DMS 273 (cell line): ENCODE results near the gene MPL.

Experiments
- DNase-seq: peaks from one replicate; lab custom pipeline; 2025; ENCODE audit not compliant: unreplicated experiment; lab: John Stamatoyannopoulos, UW

The MPL gene

DNA sequence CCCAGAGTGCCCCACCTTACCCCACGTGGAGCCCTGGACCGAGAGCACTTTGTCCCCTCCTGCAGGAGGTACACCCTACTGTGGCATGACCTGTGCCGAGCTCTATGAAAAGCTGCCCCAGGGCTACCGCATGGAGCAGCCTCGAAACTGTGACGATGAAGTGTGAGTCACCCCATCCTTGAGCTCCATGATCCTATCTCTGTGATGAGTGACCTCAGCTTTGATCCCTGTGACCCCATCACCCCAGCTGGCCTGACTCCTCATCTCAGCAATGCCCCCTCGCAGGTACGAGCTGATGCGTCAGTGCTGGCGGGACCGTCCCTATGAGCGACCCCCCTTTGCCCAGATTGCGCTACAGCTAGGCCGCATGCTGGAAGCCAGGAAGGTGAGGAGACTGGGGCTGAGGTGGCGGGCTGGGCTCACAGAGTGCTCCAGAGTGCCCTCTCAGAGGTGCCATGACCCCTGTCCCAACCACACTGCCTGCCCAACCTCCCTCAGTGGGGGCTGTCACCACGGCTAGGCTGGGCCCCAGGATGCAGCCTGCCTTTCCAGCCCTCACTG, 16.2 kb upstream of the MPL start:
- no peak for DNase-seq

DNA sequence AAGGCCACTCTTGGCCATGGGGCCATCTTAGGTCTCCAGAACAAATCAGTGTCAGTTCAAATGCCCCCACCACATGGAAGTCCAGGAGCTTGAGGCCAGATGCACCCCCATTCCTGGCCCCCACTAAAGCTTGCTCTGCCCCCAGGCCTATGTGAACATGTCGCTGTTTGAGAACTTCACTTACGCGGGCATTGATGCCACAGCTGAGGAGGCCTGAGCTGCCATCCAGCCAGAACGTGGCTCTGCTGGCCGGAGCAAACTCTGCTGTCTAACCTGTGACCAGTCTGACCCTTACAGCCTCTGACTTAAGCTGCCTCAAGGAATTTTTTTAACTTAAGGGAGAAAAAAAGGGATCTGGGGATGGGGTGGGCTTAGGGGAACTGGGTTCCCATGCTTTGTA, 15.1 kb upstream of the MPL start:
- no peak for DNase-seq

DNA sequence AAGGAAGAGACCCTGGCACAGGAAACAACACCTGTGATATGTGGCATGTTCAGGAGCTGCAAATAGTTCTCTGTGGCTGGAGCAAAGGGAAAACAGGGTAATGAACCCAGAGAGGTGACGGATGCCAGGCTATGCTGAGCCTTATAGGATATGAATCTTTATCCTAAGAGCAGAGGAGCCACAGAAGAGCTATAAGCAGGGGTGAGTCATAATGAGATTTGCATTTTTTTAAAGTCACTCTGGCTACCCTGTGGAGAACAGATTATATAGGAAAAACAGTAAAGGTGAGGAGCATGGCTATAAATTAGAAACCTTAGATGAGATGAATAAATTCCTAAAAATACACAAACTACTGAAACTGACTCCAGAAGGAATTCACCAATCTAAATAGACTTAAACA, 12.8 kb upstream of the MPL start:
- DNase-seq, result no peak

DNA sequence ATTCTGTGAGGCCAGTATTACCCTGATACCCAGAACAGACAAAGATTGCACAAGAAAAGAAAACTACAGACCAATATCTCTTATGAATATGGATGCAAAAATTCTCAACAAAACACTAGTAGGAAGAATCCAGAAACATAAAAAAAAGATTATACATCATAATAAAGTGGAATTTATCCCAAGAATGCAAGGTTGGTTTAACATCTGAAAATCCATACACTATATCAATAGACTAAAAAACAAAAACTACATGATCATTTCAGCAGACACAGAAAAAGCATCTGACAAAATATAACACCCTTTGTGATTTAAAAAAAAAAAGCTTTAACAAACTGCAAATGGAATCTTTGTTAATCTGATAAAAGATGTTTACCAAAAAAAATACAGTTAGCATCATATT, 12.2 kb upstream of the MPL start:
- DNase-seq, result no peak

DNA sequence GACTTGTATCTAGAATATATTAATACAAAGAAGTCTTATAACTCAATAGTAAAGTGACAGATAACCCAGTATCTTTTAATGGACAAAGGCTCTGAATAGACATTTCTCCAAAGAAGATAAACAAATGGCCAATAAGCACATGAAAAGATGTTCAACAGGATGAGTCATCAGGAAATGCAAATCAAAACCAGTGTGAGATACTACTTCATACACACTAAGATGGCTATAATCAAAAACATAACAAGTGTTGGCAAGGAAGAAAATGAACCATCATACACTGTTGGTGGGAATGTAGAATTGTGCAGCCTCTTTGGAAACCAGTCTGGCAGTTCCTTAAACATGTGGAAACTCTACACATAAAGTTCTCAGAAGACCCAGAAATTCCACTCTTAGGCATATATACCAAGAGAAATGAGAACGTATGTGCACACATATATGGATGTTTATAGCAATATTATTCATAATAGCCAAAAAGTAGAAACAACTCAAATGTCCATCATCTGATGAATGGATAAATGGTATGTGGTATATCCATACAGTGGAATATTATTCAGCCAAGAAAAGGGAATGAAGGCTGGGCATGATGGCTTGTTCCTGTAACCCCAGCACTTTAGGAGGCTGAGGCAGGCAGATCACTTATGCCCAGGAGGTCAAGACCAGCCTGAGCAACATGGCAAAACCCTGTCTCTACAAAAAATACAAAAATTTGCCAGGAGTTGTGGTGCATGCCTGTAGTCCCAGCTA, 9.9 kb upstream of the MPL start:
- no peak for DNase-seq

DNA sequence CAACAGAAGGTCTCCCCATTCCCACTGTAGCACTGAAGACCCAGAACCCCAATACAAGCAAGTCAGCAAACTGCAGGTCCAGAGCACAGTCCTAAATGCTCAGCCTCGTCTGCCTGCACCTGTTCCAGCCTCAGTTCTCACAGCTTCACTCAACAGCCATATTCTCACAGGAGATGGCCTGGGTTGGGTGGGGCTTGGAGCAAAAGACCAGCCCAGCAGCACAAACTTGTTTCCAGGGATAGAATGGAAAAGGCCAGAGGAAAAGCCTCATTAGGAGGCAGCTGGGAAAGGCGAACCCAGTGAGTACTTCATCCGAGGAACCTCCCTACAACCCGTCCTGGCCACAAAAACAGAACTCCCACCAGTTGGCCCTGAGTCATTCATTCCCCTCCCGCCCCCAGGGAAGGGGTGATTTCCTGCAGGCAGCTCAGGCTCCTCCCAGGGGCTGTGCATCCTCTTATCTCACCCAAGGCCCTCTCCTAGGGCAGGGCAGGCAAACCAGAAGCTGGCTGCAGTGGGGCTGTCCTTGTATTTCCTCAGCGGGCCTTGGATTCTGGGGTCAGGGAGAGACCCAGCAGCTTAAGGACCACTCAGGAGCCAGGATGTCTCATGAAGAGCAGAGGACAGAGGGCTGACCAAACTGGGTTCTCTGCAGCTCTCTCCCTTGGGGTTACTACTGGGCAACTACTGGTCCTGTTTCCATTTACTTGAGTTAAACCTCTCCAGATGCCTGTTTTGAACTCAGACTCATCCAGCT, 7.4 kb upstream of the MPL start:
- no peak for DNase-seq

DNA sequence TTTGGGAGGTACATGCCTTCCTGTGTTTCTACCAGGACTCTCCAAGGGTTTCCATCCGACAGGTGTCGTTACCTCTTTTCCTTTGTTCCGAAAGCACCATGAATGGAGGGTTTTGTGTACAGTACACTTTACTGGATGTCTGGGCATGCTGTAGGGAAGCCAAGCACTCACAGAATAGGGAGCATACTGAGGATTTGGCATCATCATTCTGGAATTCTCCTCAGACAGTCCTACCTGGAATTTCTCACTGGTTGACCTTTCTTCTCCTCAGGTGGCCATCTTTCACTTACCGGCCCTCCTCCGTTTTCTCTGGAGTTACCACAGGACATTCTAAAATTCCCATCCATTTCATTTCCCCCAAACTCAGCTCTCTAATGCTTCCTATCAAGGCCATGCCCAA, 5.9 kb upstream of the MPL start:
- DNase-seq, result no peak

DNA sequence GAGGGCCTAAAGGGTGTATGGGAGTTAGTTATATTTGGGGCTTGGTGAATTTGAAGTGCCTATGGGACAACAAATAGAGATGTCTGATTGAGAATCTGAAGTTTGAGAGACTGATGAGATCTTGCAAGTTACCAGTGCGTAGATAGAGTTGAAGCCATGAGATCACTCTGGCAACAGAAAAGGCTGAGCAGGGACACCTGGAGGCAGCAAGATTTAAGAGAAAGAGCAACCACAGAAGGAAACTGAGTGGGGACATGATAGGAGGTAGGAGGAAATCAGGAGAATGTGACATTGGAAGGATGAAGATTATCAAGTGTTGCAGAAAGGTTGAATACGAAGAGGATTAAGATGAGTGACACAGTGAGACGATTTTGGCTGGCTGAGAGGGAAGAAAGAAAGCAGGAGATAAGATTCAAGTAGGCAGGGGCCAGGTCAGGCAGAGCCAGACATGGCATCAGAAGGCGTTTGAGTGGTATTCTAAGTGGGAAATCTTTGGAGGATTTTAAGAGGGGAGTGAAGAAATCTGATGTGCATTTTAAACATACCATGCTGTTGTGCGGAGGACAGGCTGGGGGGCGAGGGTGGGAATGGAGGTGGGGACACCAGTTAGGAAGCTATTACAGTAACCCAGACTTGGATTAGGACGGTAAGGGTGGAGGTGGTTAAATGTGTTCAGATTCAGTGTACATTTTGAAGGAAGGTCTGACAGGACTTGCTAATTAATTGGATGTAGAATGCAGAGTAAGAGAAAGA, 3.0 kb upstream of the MPL start:
- DNase-seq, result no peak

DNA sequence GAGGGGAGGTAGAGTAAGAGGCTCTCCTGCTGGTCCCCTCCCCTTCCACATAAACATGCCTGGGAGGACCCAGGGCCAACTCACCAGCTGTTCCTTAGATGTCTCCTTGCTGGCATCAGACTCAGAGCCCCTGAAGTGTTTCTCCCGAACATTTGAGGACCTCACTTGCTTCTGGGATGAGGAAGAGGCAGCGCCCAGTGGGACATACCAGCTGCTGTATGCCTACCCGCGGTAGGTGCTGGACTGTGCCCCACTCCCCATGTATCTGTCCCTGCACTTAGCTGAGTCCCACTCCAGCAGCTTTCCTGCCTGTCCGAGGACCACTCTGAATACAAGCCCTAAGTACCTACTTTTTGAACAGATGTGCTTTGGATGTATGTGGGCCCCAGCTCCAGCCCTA, 383 bp downstream of the MPL start:
- DNase-seq, result no peak

DNA sequence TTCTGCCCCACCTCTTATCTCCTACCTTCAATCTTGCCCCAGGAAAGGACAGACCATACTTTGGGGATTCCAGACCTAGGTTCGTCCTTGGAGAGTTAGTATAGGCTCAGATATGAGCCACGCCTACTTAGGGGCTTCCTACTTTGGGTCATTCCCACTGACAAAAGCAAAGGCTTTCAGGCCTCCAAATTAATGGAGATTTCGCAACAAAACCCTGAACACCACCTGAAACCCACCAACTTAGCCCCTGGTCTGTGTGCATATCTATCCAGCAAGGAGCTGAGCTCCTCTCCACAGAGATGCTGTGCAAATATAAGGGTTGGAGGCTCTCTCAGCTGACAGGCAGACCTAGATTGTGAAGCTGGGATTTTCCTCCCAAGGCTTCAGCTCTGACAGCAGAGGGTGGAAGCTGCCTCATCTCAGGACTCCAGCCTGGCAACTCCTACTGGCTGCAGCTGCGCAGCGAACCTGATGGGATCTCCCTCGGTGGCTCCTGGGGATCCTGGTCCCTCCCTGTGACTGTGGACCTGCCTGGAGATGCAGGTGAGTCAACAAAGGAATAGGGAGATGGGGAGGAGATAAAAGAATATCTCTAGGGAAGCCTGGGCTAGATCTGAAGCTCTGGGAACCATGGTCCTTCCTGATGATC, 2.1 kb downstream of the MPL start:
- no peak for DNase-seq

DNA sequence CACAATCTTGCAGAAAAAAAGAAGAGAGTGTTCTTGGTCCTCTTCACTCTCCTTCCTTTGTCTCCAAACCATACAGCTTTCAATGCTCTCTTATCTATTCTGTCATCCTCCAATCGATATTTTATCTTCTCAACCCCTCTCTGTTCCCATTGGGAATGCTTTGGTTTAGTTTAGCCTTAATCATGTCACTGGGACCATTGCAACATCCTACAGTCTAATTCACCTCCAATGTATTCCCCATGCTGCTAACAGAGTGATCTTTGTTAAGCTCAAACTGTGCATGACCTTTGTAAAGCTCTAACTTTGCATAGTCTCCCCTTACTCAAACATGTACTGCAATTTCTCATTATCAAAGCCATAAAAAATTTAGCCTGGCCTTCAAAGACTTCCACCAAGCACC, 2.9 kb downstream of the MPL start:
- no peak for DNase-seq

DNA sequence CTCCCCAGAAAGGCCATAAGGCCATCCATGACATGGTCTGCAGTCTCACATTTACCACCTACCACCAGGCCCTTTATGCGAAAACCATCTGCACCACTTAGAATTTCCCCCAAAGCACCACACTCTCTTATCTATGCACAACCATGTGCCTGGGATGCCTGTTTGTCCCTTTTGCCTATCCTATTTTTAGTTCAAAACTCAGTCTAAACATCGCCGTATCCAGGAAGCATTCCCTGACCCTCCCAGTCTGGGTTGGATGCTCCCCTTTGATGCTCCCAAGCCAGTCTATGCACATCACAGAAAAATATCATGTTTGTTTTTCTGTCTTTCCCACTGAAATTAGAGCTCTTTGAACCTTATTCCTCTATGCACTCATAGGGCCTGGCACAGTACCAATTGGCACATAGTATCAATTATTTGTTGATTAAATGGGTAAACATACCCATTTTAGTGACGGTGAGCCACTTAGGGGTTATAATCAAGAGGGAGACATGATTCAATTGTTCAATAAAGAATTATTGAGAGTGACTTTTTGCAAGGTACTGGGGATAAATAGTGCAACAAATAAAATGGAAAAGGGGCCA, 6.7 kb downstream of the MPL start:
- no peak for DNase-seq

DNA sequence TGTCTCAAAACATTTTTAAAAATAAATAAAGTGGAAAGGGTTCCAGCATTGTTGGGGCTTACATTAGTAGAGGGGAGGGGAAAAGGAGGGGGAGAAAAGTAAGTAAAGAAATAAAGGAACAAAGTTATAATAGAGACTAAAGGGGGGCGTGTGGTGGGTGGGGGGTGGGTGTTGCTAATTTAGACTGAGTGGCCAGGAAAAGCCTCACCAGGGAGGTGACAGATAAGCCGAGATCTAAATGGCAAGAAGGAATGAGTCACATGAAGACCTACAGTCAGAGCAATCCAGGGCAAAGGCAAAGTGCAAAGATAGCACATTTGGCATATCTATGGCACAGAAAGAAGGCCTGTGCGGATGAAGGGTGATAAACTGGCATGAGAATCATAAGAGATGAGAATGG, 7.5 kb downstream of the MPL start:
- DNase-seq, result no peak

DNA sequence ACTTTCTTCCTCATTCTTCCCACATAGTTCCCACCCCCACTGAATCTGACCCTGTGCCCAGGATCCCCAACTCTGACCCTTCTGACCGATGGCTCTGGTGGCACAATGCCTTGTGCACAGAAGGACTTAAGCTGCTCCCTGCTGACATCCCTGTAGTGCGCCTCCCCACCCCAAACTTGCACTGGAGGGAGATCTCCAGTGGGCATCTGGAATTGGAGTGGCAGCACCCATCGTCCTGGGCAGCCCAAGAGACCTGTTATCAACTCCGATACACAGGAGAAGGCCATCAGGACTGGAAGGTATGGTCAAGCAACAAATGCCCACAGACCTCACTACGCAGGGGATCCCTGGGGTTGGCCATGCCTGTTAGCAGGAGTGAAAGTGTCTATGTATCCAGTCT, 9.0 kb downstream of the MPL start:
- no peak for DNase-seq

DNA sequence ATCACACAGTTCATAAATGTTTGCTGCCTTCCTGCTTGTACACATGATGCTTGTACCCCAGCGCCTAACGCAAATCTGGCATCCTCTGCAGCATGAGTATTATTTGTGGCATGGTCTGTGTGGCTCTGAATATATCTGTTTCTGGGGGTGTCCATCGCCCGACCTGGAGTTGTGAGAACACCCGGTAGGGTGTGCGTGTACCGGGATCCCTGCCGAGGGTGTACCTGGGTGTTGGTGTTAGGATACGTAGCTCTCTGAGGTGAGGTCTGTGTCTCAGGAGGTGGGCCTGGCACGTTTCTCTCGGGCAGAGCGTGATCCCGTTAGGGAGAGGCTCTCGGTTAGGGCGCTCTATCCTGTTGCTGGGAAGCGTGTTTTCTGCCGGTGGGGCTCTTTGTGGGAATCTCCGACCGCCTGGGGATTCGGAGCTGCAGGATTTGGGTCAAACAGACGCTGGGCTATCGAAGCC, 10.8 kb downstream of the MPL start:
- no peak for DNase-seq

DNA sequence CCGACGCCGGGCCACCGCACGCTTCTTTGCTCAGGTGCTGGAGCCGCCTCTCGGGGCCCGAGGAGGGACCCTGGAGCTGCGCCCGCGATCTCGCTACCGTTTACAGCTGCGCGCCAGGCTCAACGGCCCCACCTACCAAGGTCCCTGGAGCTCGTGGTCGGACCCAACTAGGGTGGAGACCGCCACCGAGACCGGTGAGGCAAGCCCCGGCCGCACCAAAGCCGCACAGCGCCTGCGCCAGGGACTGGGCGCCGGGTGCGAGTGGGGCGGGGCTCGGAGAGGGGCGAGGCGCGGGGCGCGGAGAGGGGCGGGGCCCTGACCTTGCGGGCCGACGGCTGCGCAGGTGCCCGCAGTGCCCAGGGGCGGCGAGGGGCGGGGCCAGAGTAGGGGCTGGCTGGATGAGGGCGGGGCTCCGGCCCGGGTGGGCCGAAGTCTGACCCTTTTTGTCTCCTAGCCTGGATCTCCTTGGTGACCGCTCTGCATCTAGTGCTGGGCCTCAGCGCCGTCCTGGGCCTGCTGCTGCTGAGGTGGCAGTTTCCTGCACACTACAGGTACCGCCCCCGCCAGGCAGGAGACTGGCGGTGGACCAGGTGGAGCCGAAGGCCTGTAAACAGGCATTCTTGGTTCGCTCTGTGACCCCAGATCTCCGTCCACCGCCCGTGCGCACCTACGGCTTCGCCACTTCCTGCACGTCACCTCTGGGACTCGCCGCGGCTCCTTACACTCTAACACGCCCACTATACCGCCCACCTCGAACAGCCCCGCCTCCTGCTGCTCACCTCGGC, 11.4 kb downstream of the MPL start:
- DNase-seq, result peak; percentile 93

DNA sequence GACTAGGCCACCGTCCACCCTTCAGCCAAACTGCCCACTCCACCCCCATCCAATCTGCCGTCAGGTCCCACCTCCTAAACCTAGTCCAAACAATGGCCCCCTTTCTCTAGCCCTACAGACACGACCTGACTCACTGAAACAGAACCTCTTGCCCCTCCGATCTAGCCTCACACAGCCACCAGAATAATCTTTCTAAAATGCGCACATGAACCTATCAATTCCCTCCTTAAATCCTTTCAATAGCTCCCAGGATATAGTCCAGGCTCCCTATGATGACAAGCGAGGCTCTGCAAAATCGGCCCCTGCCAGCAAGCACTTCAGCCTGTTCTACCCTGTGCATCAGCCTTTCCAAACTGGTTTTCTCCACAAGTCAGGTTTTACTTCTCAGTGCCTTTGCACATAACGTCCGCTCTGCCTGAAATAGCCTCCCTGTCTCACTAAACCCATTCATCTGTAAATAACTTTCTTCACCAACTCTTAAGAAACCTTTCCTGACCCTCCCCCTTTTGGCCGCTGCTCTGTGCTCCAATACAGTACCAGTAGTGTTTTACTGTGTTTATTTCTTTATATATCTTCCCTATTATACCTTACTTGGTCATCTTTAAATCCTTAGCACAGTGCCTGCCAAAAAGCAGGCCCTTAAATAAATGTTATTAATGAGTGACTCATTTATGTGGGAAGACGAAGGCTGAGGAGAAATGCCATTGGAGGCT, 12.1 kb downstream of the MPL start:
- DNase-seq, result no peak

DNA sequence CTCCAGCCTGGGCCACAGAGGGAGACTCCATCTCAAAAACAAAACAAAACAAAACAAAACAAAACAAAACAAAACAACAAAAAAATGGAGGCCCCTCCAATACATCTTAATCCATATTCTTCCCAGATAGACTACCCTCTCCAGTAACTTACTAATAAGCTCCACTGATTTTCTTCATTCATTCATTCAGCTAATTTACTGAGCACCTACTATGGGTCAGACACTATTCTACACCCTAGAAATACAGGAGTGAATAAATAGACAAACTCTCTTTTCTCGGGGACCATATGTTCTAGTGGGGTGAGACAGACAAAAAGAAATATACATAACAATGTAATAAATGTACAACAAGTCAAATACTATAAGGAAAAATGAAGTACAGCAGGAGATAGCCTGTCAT, 13.4 kb downstream of the MPL start:
- no peak for DNase-seq
